MCF 10A (cell line): ENCODE data around the gene KRTAP5-2. TPM values are rescaled to one million over a fixed set of nuclear protein-coding genes. Genes with fewer than 3 reads are reported as not detected.
A peak's percentile ranks its signal among the peaks of the same experiment; 100 is the strongest.

ENCODE experiments used
- BruUV-seq: library from RNA; stranded (reverse); fragments of 400-500 nt; replicated peaks from 2 replicates; lab custom pipeline; 2021; lab: Mats Ljungman, UMichigan
- CTCF ChIA-PET: fragments of 300-600 bp; sonication (Branson Sonifier 250); formaldehyde crosslinking; extraction: SDS; loops from one replicate; lab custom pipeline; 2021; ENCODE audit warnings: antibody characterized with exemption, inconsistent platforms; lab: Yijun Ruan, JAX
- POLR2A ChIA-PET: fragments of 300-600, 350-650 bp; sonication (Branson Sonifier 250); formaldehyde crosslinking; extraction: SDS; loops from one replicate; lab custom pipeline; 2020; ENCODE audit warnings: antibody characterized with exemption, inconsistent platforms; lab: Yijun Ruan, JAX
- DNase-seq: peaks from one replicate; pipeline ENCODE4 v3.0.0-alpha.2; 2018; ENCODE audit not compliant: unreplicated experiment
- H3K27ac Mint-ChIP-seq: one replicate; pipeline ENCODE4 v1.8.0; 2022; ENCODE audit warnings: mild to moderate bottlenecking, low read depth, mixed read lengths; ENCODE audit not compliant: unreplicated experiment
- H3K27me3 Mint-ChIP-seq: one replicate; pipeline ENCODE4 v1.8.0; 2022; ENCODE audit warnings: mixed read lengths; ENCODE audit not compliant: insufficient read depth, unreplicated experiment
- H3K36me3 Mint-ChIP-seq: one replicate; pipeline ENCODE4 v1.8.0; 2022; ENCODE audit warnings: mild to moderate bottlenecking, moderate library complexity, mixed read lengths; ENCODE audit not compliant: insufficient read depth, unreplicated experiment
- H3K4me1 Mint-ChIP-seq: one replicate; pipeline ENCODE4 v1.8.0; 2022; ENCODE audit warnings: mixed read lengths; ENCODE audit not compliant: insufficient read depth, unreplicated experiment
- H3K4me3 Mint-ChIP-seq: one replicate; pipeline ENCODE4 v1.8.0; 2022; ENCODE audit warnings: mild to moderate bottlenecking, moderate library complexity, mixed read lengths; ENCODE audit not compliant: unreplicated experiment
- H3K9me3 Mint-ChIP-seq: one replicate; pipeline ENCODE4 v1.8.0; 2022; ENCODE audit warnings: mixed read lengths; ENCODE audit not compliant: unreplicated experiment
- CTCF ChIP-seq: fragments of 200-600 bp; IDR thresholded peaks from one replicate; pipeline ENCODE4 v1.8.0; 2022; ENCODE audit warnings: antibody characterized with exemption, mild to moderate bottlenecking; ENCODE audit not compliant: unreplicated experiment
- intact Hi-C: fragments of 100-400 bp; cut with micrococcal nuclease; formaldehyde crosslinking; loops from 2 replicates; pipeline ENCODE4 v1.14.1; 2022
- total RNA-seq: library from RNA; stranded (reverse); gene quantifications from 2 replicates; pipeline ENCODE4 v1.2.3, GENCODE V29; 2022

KRTAP5-2 gene
- total RNA-seq, 1 experiment from 2014 or later = not detected

DNA sequence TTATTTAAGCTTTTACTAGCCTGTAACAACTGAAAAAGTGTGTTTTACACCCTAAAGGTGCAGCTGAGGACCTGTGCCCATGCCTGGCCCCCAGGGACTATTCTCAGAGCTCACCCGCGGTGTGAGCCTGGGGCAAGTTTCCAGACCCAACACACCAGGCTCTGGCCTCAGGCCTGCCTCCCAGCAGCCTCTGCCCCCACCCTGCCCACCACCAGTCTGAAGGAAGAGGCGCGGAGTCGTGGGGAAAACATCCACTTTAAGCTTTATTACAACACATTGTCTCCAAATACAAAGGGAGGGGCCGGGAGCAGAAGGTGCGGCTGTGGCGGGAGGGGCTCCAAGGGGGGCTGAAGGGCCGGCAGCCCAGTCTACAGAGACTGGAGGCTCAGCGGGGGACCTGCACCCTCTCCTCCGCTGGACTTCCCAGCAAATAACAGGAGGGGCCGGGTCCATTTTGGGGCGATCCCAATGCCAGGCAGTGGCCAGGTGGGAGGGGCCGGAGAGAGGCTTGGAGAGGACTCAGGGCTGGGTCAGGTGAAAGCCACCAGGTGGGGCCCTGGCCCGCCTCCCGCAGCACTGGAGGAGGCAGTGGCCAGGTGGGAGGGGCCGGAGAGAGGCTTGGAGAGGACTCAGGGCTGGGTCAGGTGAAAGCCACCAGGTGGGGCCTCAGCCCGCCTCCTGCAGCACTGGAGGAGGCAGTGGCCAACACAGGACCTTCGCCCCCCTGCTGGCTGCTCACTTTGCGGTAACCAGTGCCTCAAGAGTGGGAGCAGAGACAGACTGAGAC is 44.1 kb downstream of the KRTAP5-2 start:
- Mint-ChIP-seq H3K9me3 (no peaks in the 10 kb centered on the region), H3K4me1 (peaks cover 19% of the 10 kb centered on the region), H3K27me3 (no peaks in the 10 kb centered on the region), H3K4me3 (no peak overlapping the region), H3K36me3 (no peaks in the 10 kb centered on the region), H3K27ac (no peak overlapping the region)
- ChIA-PET CTCF (interaction anchor here (0.5 to 4.9 kb wide), 5 partner anchors 20 to 70 kb away, joined by 3 to 47 read pairs (median 4); no protein-coding TSS in a partner anchor), POLR2A (interaction anchor here (0.7 to 1.4 kb wide), 3 partner anchors 20 to 770 kb away, joined by 3 to 10 read pairs (median 4); no protein-coding TSS in a partner anchor)
- peak; percentile 14 for TF ChIP-seq CTCF
- no TSS peak for BruUV-seq
- peak; percentile 58 for DNase-seq
- intact Hi-C loops = loop anchor here (10.0 kb wide), 1 partner anchor 281 kb away; the partner anchor contains the start of genes SYT8 and TNNI2

GRCh38 chr11:1549338-1550330 is 48.5 kb downstream of the KRTAP5-2 start:
- DNase-seq = no peak
- Mint-ChIP-seq H3K27ac (no peak overlapping the region), H3K9me3 (no peaks in the 10 kb centered on the region), H3K4me1 (peaks cover 9% of the 10 kb centered on the region), H3K27me3 (no peaks in the 10 kb centered on the region), H3K36me3 (no peaks in the 10 kb centered on the region), H3K4me3 (no peak overlapping the region)
- ChIA-PET POLR2A (interaction anchor here (0.6 kb wide), 1 partner anchor 47 kb away, joined by 3 read pairs; no protein-coding TSS in a partner anchor), CTCF (interaction anchor here (0.5 to 7.3 kb wide), 6 partner anchors 18 to 360 kb away, joined by 3 to 94 read pairs (median 4); no protein-coding TSS in a partner anchor)
- TF ChIP-seq CTCF = no peak
- no TSS peak for BruUV-seq
- intact Hi-C loops = loop anchor here (10.0 kb wide), 1 partner anchor 285 kb away; the partner anchor contains the start of genes SYT8 and TNNI2

- BruUV-seq = no TSS peak
- Mint-ChIP-seq H3K27ac (no peak overlapping the region), H3K9me3 (no peaks in the 10 kb centered on the region), H3K36me3 (no peaks in the 10 kb centered on the region), H3K4me1 (no peaks in the 10 kb centered on the region), H3K4me3 (peak overlapping the region; percentile 49), H3K27me3 (no peaks in the 10 kb centered on the region)
- peak; percentile 66 for DNase-seq
- no peak for TF ChIP-seq CTCF
- ChIA-PET POLR2A (interaction anchor here (0.5 to 1.4 kb wide), 2 partner anchors 10 to 187 kb away, joined by 3 to 6 read pairs; no protein-coding TSS in a partner anchor), CTCF (interaction anchor here (0.6 to 7.3 kb wide), 6 partner anchors 16 to 285 kb away, joined by 3 to 94 read pairs (median 4); no protein-coding TSS in a partner anchor)
- intact Hi-C loops = no loop called here
These were observed 49.6 kb downstream of the KRTAP5-2 start for GRCh38 chr11:1548221-1549070.
